Osteocyte (in vitro differentiated cells): ENCODE data around the gene XPC. TPM values are rescaled to one million over a fixed set of nuclear protein-coding genes. Genes with fewer than 3 reads are reported as not detected.
A peak's percentile ranks its signal among the peaks of the same experiment; 100 is the strongest.

ENCODE experiments used
- DNase-seq: peaks from one replicate; pipeline ENCODE4 v3.0.0; 2021; ENCODE audit warnings: mixed read lengths; ENCODE audit not compliant: unreplicated experiment; ENCODE audit errors: extremely low spot score
- H3K27ac Mint-ChIP-seq: one replicate; pipeline ENCODE4 v1.8.0; 2021; ENCODE audit warnings: mild to moderate bottlenecking, mixed read lengths; ENCODE audit not compliant: unreplicated experiment
- H3K27me3 Mint-ChIP-seq: one replicate; pipeline ENCODE4 v1.8.0; 2021; ENCODE audit warnings: mixed read lengths; ENCODE audit not compliant: unreplicated experiment
- H3K36me3 Mint-ChIP-seq: one replicate; pipeline ENCODE4 v1.8.0; 2021; ENCODE audit warnings: mixed read lengths; ENCODE audit not compliant: unreplicated experiment
- H3K4me1 Mint-ChIP-seq: one replicate; pipeline ENCODE4 v1.8.0; 2021; ENCODE audit warnings: mixed read lengths; ENCODE audit not compliant: unreplicated experiment
- H3K4me3 Mint-ChIP-seq: one replicate; pipeline ENCODE4 v1.8.0; 2021; ENCODE audit warnings: mild to moderate bottlenecking, moderate library complexity, mixed read lengths; ENCODE audit not compliant: unreplicated experiment
- H3K9me3 Mint-ChIP-seq: one replicate; pipeline ENCODE4 v1.8.0; 2021; ENCODE audit warnings: mixed read lengths; ENCODE audit not compliant: unreplicated experiment
- total RNA-seq: library from RNA; stranded (reverse); gene quantifications from 2 replicates; pipeline ENCODE4 v1.2.1, GENCODE V29; 2021
- TF ChIP-seq, protein P1 (sequence below): fragments of 200-600 bp; sonication (generic); IDR thresholded peaks from 2 replicates; pipeline ENCODE4 v1.5.0; 2021; ENCODE audit warnings: antibody characterized with exemption, mild to moderate bottlenecking, moderate library complexity

XPC gene
- total RNA-seq, 1 donor from 2014 or later, result 39.4 TPM

DNA sequence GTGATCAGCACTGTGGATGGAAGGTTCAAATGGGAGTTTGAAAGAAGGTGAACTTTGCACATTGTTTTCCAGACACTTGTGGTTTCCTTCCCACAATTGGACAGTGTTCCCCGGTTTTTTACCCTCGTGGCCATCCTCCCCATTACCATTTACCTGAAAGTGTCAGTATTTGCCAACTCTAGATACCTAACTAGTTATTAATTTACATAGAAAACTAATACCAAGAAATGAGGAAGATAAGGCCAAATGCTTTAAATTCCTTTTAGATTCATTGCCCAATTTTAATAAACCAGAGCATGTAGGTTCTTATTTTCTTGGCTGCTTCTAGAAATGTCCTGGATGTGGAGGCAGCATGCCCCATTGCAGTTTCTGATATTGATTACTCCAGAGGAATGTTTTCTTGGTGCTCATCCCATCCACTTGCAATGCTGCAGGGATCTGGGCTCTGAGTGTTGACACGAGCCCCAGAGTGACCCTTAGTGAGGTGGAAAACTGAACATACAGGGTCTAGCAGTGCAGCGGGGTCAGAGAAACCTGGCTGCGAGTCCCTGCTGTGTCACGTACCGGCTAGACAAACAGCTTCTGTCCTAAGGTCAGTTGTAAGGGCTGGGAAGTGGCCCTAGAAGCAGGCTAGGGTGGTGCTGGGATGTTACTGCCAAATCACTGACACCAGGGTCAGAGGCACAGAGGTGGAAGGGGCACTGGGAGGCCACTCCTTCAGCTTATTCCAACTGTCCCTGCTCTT is 23.7 kb upstream of the XPC start:
- Mint-ChIP-seq H3K27ac (no peak overlapping the region), H3K27me3 (no peaks in the 10 kb centered on the region), H3K4me1 (peaks cover 53% of the 10 kb centered on the region), H3K4me3 (no peak overlapping the region), H3K9me3 (no peaks in the 10 kb centered on the region), H3K36me3 (peaks cover 21% of the 10 kb centered on the region)
- peak; percentile 44 for DNase-seq
- TF ChIP-seq, protein P1, sequence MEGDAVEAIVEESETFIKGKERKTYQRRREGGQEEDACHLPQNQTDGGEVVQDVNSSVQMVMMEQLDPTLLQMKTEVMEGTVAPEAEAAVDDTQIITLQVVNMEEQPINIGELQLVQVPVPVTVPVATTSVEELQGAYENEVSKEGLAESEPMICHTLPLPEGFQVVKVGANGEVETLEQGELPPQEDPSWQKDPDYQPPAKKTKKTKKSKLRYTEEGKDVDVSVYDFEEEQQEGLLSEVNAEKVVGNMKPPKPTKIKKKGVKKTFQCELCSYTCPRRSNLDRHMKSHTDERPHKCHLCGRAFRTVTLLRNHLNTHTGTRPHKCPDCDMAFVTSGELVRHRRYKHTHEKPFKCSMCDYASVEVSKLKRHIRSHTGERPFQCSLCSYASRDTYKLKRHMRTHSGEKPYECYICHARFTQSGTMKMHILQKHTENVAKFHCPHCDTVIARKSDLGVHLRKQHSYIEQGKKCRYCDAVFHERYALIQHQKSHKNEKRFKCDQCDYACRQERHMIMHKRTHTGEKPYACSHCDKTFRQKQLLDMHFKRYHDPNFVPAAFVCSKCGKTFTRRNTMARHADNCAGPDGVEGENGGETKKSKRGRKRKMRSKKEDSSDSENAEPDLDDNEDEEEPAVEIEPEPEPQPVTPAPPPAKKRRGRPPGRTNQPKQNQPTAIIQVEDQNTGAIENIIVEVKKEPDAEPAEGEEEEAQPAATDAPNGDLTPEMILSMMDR, result no peak

DNA sequence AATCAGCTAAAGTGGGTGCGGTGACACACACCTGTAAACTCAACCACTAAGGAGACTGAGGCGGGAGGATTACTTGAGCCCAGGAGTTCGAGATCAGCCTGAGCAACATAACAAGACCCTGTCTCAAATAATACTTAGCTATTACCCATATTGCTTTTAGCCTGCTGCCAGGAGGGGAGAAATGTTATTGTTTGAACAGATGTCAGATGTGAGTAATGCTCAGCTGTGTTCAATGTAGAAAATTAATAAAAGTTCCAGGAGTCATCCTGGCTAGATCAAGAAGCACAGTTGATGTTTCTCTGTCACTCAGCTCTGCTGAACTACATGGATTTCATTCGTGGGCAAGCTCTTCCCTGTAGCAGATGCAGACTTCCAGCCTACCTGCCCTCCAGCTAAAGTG is 22.4 kb upstream of the XPC start:
- TF ChIP-seq, protein P1, result no peak
- no peak for DNase-seq
- Mint-ChIP-seq H3K4me1 (peaks cover 56% of the 10 kb centered on the region), H3K4me3 (no peak overlapping the region), H3K36me3 (peaks cover 21% of the 10 kb centered on the region), H3K27me3 (no peaks in the 10 kb centered on the region), H3K9me3 (no peaks in the 10 kb centered on the region), H3K27ac (peak overlapping the region; percentile 1)

DNA sequence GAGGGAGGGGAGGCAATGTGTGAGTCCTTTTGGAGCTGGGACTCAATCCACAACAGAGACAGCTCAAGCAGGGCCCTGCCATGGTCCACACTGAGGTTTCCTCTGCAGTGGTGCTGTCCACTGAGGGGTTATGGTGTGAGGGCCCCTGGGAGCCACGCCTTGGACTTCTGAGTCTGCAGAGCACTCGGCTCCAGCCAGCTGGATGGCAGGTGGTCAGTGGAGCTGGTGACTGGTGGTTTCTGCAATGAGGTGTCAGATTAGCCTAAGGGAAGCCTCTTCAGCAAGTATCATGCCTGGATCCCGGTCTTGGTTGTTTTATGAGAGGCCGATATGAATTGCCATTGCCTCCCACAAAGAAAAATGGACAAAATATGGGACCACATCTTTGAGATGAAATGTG is 21.9 kb upstream of the XPC start:
- DNase-seq, result no peak
- peaks cover 60% of the 10 kb centered on the region for H3K4me1 Mint-ChIP-seq
- TF ChIP-seq, protein P1, result no peak
- H3K27ac Mint-ChIP-seq, result no peak overlapping the region
- H3K27me3 Mint-ChIP-seq, result no peaks in the 10 kb centered on the region
- H3K4me3 Mint-ChIP-seq, result no peak overlapping the region
- no peaks in the 10 kb centered on the region for H3K9me3 Mint-ChIP-seq
- peaks cover 21% of the 10 kb centered on the region for H3K36me3 Mint-ChIP-seq

DNA sequence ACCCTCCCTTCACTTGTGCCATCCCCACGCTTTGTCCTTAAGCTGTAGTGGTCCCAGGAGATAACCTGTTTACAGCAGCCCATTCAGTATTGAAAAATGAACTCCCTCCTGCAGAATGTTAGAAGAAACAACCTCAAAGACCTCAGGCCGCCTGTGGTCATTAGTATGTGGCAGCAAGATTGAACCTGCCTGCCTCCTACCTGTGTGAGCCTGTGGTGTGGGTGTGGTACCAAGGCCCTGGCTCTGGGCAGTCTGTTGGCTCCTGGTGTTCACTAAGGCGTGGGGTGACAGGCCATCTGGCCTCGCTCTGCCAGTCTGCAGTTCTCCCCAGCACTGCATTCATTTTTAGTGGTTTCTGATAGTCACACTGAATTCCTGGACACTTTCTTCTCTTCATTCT is 21.2 kb upstream of the XPC start:
- peaks cover 56% of the 10 kb centered on the region for H3K4me1 Mint-ChIP-seq
- no peak for DNase-seq
- no peaks in the 10 kb centered on the region for H3K27me3 Mint-ChIP-seq
- TF ChIP-seq, protein P1, result no peak
- H3K36me3 Mint-ChIP-seq, result peaks cover 21% of the 10 kb centered on the region
- no peaks in the 10 kb centered on the region for H3K9me3 Mint-ChIP-seq
- H3K4me3 Mint-ChIP-seq, result no peak overlapping the region
- H3K27ac Mint-ChIP-seq, result no peak overlapping the region

DNA sequence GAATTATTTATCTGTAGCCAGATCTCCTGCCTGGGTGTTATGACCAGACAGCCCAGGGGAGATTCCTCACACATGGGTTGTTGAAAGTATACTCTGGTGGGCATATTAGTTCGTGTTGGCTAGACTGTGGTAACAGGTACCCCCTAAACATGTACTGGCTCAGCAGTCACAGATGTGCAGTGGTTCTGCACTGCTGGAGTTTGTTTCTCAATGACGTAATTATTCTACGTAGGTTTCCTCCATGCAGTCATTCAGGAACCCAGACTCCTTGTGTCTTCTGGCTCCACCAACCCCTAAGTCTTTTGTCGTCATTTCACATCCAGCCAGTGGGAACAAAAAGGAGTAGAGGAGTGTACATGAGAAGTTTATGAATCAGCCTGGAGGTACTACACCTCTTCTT is 16.5 kb upstream of the XPC start:
- no peak overlapping the region for H3K27ac Mint-ChIP-seq

More for the DNA sequence above, 16.5 kb upstream of the XPC start:
- no peak overlapping the region for H3K4me3 Mint-ChIP-seq
- DNase-seq, result no peak
- H3K27me3 Mint-ChIP-seq, result no peaks in the 10 kb centered on the region
- peaks cover 28% of the 10 kb centered on the region for H3K36me3 Mint-ChIP-seq
- TF ChIP-seq, protein P1, result no peak
- H3K4me1 Mint-ChIP-seq, result peaks cover 13% of the 10 kb centered on the region
- no peaks in the 10 kb centered on the region for H3K9me3 Mint-ChIP-seq
